ENCODE results near the gene PRDX1. TPM values are rescaled to one million over a fixed set of nuclear protein-coding genes. Genes with fewer than 3 reads are reported as not detected.
A peak's percentile ranks its signal among the peaks of the same experiment; 100 is the strongest.

Gene PRDX1
- total and polyA plus RNA-seq, 2 of the 4 experiments (the other 2 are of a cell fraction), result 612 to 883 TPM

DNA sequence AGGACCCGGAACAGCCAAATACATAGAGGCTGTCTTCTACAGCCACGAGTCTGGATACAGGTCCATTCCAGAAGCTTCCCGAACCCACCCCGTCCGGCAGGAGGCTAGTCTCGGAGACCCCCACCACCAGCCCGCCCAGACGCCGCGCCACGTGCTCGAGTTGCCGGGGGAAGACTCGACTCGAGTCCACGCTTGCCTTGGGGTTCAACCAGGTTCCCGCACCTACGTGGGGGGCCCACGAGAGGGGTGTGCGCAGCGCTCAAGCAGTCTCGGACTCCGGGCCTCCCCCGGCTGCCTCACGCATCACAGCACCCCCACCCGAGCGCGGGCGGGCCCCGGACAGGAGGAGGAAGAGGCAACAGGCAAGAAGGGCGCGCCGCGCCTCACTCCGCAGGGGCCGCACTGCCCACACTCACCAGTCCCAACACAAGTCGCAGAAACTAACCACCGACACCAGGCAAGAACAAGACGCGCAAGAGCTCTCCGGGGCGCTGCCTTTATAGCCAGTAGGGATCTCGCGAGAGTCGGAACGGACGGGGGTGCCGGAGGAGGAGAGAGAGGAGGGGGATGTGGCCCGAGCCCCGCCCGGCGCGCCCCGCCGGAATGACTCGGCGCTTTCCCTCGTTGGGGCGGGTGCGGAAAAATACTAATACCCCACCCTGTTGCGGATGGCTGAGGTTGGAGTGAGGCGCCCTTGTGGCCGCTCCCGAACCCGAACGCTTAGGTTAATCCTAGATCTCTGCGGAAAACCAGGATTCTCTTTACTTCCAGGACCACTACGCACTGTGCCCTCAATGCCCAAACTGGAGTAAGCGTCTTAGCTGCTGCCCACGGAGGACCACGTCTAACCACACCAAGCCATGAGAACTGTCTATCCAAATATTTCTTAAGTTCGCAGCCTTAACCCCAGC is at the start of gene PRDX1 (continued):
- TF ChIP-seq BHLHE40 (IDR thresholded peaks at IDR 0.05; ENCODE audit: low read depth, low read length), result peak; percentile 53; the same call in 1 of the 2 replicates
- TF ChIP-seq MAFK (IDR thresholded peaks at IDR 0.05; ENCODE audit: low read depth, low read length), result peak; percentile 79
- TF ChIP-seq NFE2L2 (IDR thresholded peaks at IDR 0.05; ENCODE audit: low read depth, low read length), result peak; percentile 99
- TF ChIP-seq, protein P1, sequence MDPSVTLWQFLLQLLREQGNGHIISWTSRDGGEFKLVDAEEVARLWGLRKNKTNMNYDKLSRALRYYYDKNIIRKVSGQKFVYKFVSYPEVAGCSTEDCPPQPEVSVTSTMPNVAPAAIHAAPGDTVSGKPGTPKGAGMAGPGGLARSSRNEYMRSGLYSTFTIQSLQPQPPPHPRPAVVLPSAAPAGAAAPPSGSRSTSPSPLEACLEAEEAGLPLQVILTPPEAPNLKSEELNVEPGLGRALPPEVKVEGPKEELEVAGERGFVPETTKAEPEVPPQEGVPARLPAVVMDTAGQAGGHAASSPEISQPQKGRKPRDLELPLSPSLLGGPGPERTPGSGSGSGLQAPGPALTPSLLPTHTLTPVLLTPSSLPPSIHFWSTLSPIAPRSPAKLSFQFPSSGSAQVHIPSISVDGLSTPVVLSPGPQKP (IDR thresholded peaks at IDR 0.05; ENCODE audit: borderline replicate concordance, low read depth, low read length), result no peak

Measured in IMR-90 (cell line).